Sigmoid colon (tissue), 7 donors: Measurements from ENCODE around the gene CAT. TPM values are rescaled to one million over a fixed set of nuclear protein-coding genes. Genes with fewer than 3 reads are reported as not detected.

Source experiments
- DNase-seq: peaks from one replicate; pipeline ENCODE4 v3.0.0-alpha.2; 2019
- H3K27ac ChIP-seq, 4 donors: fragments of 200-600 bp; sonication (generic); one replicate each; pipeline ENCODE4 v1.5.1; 2016 to 2019; ENCODE audit warnings: mild to moderate bottlenecking in 1 of 4
- H3K27me3 ChIP-seq, 3 donors: fragments of 200-600 bp; sonication (generic); one replicate each; pipeline ENCODE4 v1.5.1; 2019; ENCODE audit warnings: mild to moderate bottlenecking in 1 of 3
- H3K36me3 ChIP-seq, 4 donors: fragments of 200-600 bp; sonication (generic); one replicate each; pipeline ENCODE4 v1.5.1; 2016 to 2019
- H3K4me1 ChIP-seq, 4 donors: fragments of 200-600 bp; sonication (generic); one replicate each; pipeline ENCODE4 v1.5.1; 2017 to 2019
- H3K4me3 ChIP-seq, 4 donors: fragments of 200-600 bp; sonication (generic); one replicate each; pipeline ENCODE4 v1.5.1; 2017 to 2019; ENCODE audit warnings: mild to moderate bottlenecking in 2 of 4, moderate library complexity in 1 of 4
- H3K9me3 ChIP-seq, 4 donors: fragments of 200-600 bp in 3 of 4; sonication (generic) in 3 of 4; one replicate each; pipeline versions ENCODE4 v1.5.1 to v1.6.1; 2013 to 2019
- CTCF ChIP-seq, 4 experiments: fragments of 450-650 bp in 3 of 4; fragments of 200-600 bp in 1 of 4; IDR thresholded peaks; one replicate each; pipeline ENCODE4 v1.5.1; 2016 to 2019; ENCODE audit warnings: antibody characterized with exemption in 4 of 4, mild to moderate bottlenecking in 3 of 4, moderate library complexity in 2 of 4
- EP300 ChIP-seq, 4 donors: sonication (generic); formaldehyde crosslinking; IDR thresholded peaks; one replicate each; pipeline ENCODE4 v1.6.1; 2017; ENCODE audit warnings: antibody characterized with exemption in 4 of 4
- POLR2A ChIP-seq, 2 donors: fragments of 450-650 bp; IDR thresholded peaks; one replicate each; pipeline ENCODE4 v1.6.1; 2016; ENCODE audit warnings: antibody characterized with exemption in 2 of 2, mild to moderate bottlenecking in 2 of 2, moderate library complexity in 2 of 2
- POLR2AphosphoS5 ChIP-seq, 4 donors: sonication (generic); formaldehyde crosslinking; IDR thresholded peaks; one replicate each; pipeline ENCODE4 v1.6.1; 2017; ENCODE audit warnings: antibody characterized with exemption in 4 of 4
- WGBS, 2 donors: extraction: QIAGEN DNeasy Blood & Tissue Kit; methylation state at CpG; one replicate each; pipeline ENCODE4 v1.1.7; 2013; 5-methylcytosine and 5-hydroxymethylcytosine counted together
- intact Hi-C: fragments of 100-400 bp; cut with DNase I; formaldehyde crosslinking; loops from one replicate; pipeline ENCODE4 v1.15.1; 2023
- polyA plus RNA-seq, 3 donors: library from polyadenylated mRNA; stranded (reverse); fragments of 200-250 nt; gene quantifications; one replicate each; pipeline ENCODE4 v1.2.3, GENCODE V29; 2013
- total RNA-seq, 4 donors: library from RNA; depleted of rRNA; stranded (reverse); fragments of >200 nt; gene quantifications; one replicate each; pipeline ENCODE4 v1.1.0, GENCODE V29; 2016
- donor health status: healthy with polysubstance abuse.
- donor health status: Bipolar disorder and iron deficiency.
- donor health status: healthy.

Gene CAT
- total and polyA plus RNA-seq, 7 donors, result 64.1 to 164 (median 87.5) TPM

GRCh38 chr11:34425867-34426266 is 12.9 kb upstream of the CAT start:
- no peaks in the 10 kb centered on the region for H3K9me3 ChIP-seq
- TF ChIP-seq CTCF (IDR thresholded peaks at IDR 0.05) (no peak), POLR2A (IDR thresholded peaks at IDR 0.05) (no peak), EP300 (IDR thresholded peaks at IDR 0.05) (no peak), POLR2AphosphoS5 (IDR thresholded peaks at IDR 0.05) (no peak)
- no peaks in the 10 kb centered on the region for H3K36me3 ChIP-seq
- 32 to 97% methylated on average over 1 of the region's 1 CpG for WGBS, 2 donors
- no peaks in the 10 kb centered on the region for H3K4me1 ChIP-seq
- H3K27ac ChIP-seq, result no peak overlapping the region
- DNase-seq, result no peak
- peaks cover 0 to 6% (median 0%) of the 10 kb centered on the region in 3 donors for H3K27me3 ChIP-seq
- no peak overlapping the region for H3K4me3 ChIP-seq
- intact Hi-C loops, result no loop called here

- Histone ChIP-seq H3K4me3 (no peak overlapping the region), H3K27me3 (peaks cover 0 to 6% (median 0%) of the 10 kb centered on the region in 3 donors), H3K9me3 (no peaks in the 10 kb centered on the region), H3K36me3 (no peaks in the 10 kb centered on the region), H3K4me1 (no peaks in the 10 kb centered on the region), H3K27ac (peak overlapping the region in 1 of 4 donors; percentile 22)
- 55 to 84% methylated on average over 3 of the region's 3 CpGs for WGBS, 2 donors
- TF ChIP-seq POLR2AphosphoS5 (IDR thresholded peaks at IDR 0.05), result no peak
- no peak for TF ChIP-seq EP300 (IDR thresholded peaks at IDR 0.05)
- TF ChIP-seq POLR2A (IDR thresholded peaks at IDR 0.05), result no peak
- TF ChIP-seq CTCF (IDR thresholded peaks at IDR 0.05), result no peak
- intact Hi-C loops, result no loop called here
- no peak for DNase-seq
Observed at GRCh38 chr11:34426766-34427185, 12.0 kb upstream of the CAT start.

GRCh38 chr11:34427186-34427805 is 11.4 kb upstream of the CAT start:
- WGBS, 2 donors, result 36 to 57% methylated on average over 4 of the region's 4 CpGs

GRCh38 chr11:34431979-34432378 is 6.8 kb upstream of the CAT start:
- TF ChIP-seq POLR2A (IDR thresholded peaks at IDR 0.05) (no peak), EP300 (IDR thresholded peaks at IDR 0.05) (no peak), CTCF (IDR thresholded peaks at IDR 0.05) (no peak), POLR2AphosphoS5 (IDR thresholded peaks at IDR 0.05) (no peak)

More at GRCh38 chr11:34427186-34427805, 11.4 kb upstream of the CAT start:
- no peak overlapping the region for H3K4me3 ChIP-seq
- intact Hi-C loops, result no loop called here
- H3K27me3 ChIP-seq, result peaks cover 0 to 6% (median 0%) of the 10 kb centered on the region in 3 donors
- no peaks in the 10 kb centered on the region for H3K9me3 ChIP-seq
- DNase-seq, result no peak
- TF ChIP-seq EP300 (IDR thresholded peaks at IDR 0.05), result no peak
- TF ChIP-seq POLR2A (IDR thresholded peaks at IDR 0.05), result no peak
- TF ChIP-seq POLR2AphosphoS5 (IDR thresholded peaks at IDR 0.05), result no peak
- no peak for TF ChIP-seq CTCF (IDR thresholded peaks at IDR 0.05)
- no peaks in the 10 kb centered on the region for H3K36me3 ChIP-seq
- peak overlapping the region in 1 of 4 donors; percentile 22 for H3K27ac ChIP-seq
- no peaks in the 10 kb centered on the region for H3K4me1 ChIP-seq

More at GRCh38 chr11:34431979-34432378, 6.8 kb upstream of the CAT start:
- 89 to 94% methylated on average over 4 of the region's 4 CpGs for WGBS, 2 donors
- no peak overlapping the region for H3K4me3 ChIP-seq
- DNase-seq, result no peak
- H3K27me3 ChIP-seq, result no peaks in the 10 kb centered on the region
- no peaks in the 10 kb centered on the region for H3K9me3 ChIP-seq
- H3K36me3 ChIP-seq, result no peaks in the 10 kb centered on the region
- H3K4me1 ChIP-seq, result no peaks in the 10 kb centered on the region
- H3K27ac ChIP-seq, result no peak overlapping the region
- intact Hi-C loops, result loop anchor here (10.0 kb wide), 1 partner anchor 257 kb away; no protein-coding TSS in a partner anchor
